Brain pericyte (primary cell): ENCODE measurements around the gene KLF13.

Experiments
- DNase-seq: peaks from one replicate; pipeline ENCODE4 v3.0.0-alpha.2; 2012; ENCODE audit warnings: low read depth, low spot score

KLF13 gene

GRCh38 chr15:31361764-31362515, 35.3 kb downstream of the KLF13 start:
- no peak for DNase-seq

DNA sequence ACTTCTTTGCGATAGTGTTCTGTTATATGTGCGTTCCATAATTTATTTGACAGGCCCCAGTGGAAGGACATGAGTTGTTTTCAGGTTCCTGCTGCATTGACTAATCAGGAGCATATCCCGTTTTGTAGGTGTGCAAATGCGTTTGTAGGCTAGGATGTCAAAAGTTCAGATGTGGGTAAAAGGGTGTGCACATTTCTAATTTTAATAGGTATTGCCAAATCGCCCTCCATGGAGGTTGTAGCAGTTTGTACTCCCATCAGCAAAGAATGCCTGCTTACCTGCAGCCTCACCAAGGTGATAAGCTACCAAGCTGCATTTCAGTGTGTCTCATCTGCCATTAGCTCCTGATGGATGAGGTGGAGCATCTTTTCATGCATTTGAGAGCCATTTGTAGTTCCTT, 36.3 kb downstream of the KLF13 start:
- DNase-seq, result no peak

DNA sequence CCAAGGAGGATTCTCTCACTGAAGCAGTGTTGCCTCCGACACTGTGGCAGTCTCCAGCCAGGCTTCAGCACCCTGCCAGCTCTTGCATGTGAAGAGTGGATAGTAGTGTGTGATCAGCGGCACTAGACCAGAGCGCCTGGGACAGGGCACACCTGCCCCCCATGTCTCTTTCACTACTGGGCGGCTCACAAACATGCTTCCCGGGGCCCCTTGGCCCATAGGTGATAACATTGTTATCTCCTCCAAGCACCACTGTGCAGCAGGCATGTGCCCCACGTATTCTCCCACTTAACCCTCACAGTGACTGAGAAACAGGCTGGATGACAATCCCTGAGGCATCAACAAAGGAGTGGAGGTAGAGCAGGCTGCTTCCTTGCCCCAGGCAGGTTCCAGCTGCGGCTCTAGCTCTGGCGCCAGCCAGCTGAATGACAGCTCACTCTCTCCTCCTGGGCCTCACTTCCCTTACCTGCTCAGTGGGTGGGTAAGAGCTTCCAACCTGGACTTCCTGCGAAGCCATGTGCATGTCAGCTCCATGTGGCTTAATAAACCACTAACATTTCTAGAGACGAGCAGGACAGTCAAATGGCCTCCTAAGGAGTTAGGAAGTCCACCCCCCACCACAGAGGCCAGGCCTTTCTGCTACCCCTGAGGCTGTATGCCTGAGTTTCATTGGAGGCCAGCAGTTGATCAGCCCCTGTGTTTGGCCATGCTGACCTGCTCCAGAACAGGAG, 37.8 kb downstream of the KLF13 start:
- DNase-seq, result no peak

GRCh38 chr15:31365032-31365654, 38.5 kb downstream of the KLF13 start:
- no peak for DNase-seq

GRCh38 chr15:31365655-31366127, 39.1 kb downstream of the KLF13 start:
- no peak for DNase-seq

GRCh38 chr15:31366169-31366734, 39.6 kb downstream of the KLF13 start:
- DNase-seq, result no peak

- no peak for DNase-seq
These were observed 40.5 kb downstream of the KLF13 start for GRCh38 chr15:31367021-31367729.

GRCh38 chr15:31367730-31368344, 41.2 kb downstream of the KLF13 start:
- DNase-seq, result no peak

GRCh38 chr15:31369727-31370126, 43.1 kb downstream of the KLF13 start:
- DNase-seq, result no peak

- no peak for DNase-seq
These were observed 45.0 kb downstream of the KLF13 start for GRCh38 chr15:31371520-31372240.

DNA sequence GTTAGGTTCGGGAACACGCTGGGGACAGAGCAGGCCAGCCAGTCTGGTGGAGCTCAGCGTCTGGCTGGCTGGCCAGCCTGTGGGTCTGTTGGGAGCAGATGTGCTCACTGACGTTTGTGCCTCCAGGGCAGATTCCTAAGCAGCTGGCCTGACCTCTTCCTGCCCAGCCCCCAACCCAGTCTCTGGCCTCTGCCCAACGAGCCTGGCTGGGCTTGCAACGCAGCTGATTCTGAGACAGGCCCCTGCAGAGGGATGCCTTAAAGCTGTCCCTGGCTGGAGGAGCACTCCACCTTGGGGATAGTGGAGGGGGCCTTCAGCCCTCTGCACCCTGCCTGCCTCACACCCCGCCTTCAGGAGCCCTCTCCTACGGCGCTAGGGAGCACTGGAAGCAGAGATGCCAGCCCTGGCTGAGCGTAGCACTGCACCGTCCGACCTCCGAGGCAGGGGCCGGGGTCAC, 46.0 kb downstream of the KLF13 start:
- no peak for DNase-seq

DNA sequence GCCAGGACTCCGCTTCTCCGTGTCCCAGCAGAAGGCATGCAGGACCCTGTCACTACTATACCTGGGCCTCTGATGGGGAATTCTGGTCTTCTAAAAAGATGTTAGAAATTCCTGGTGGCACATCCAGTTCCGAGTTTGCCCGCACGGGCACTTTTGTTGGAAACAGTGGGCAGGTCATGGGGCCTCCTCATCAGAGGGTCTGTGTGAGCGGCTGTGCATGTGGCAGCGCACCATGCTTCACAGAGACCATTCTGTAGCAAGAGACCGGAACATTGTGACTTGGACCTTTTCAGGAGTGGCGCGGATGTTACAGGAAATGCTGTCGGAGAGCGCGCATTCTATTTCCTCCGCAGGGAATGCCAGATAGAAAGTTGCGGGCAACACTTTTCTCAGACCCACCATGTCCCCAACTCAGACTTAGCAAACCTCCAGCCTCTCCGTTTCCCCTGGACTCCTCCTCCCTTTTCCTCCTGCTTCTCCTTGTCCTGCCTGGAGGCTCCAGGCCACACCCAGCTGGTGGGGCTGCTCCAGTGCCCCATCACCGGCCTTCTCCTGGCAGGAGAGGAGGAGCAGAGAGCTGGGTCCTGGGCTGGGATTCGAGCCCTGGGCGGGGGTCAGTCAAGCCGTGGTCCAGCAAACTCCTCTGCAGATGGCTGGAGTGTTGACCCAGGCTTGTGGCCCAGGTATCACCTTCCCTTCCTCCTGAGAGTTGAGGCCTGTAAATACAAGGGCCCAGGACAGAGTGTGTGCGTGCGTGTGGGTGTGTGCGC, 46.6 kb downstream of the KLF13 start:
- DNase-seq, result no peak

DNA sequence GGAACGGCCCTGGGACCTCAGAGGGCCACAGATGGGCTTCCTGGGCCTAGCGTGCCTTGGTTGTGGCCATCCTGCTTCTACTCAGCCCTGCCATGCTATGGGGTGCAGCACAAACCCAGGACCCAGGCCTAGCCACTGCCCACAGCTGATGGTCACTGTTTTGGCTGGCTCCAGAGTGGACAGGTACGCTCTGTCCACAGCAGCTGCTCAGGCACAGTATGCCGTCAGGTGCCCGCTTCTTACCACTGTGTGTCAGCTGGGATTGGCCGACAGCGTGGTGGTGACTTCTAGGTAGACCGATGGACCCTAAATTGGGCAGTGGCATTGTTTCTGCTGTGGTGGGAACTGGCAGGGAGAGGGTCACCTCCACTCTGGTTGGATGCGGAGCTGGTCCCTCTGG, 47.3 kb downstream of the KLF13 start:
- DNase-seq, result no peak

DNA sequence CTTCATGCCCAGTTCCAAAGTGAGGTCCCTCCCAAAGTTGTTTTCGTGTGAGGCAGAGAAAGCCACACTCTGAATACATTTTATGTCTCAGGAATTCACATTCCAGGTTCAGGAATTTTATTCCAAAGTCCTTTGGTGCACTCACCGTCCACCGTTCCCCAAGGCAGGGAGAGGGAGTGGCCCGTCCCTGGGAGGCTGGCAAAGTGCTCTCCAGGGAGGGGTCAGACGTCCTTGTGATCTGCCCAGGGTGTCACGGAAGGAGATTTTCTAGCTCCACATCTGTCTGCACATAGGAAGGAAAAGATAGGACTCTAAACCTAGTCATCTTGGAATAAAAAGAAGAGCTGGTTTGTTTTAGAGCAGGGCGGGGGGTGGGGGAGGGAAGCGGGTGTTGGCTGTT, 47.9 kb downstream of the KLF13 start:
- no peak for DNase-seq

- DNase-seq, result no peak
These were observed 48.4 kb downstream of the KLF13 start for GRCh38 chr15:31374986-31375385.

DNA sequence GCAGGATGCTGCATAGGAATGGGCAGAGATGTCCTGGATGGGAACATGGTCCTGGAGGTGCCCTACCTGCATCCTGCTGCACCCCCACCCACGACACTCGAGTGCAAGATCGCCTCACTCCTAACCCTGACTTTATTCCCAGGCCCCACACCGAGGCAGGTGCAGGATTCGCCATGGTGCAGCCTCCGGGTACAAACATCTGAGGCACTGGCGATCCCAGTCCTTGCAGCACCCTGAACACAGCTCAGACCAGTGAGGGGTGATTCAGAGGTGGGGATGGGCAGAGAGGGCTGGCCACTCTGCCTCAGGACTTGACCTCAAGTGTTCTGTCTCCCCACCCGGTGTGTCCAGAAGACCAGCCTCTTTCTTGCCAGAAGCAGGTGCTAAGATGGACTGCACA, 49.1 kb downstream of the KLF13 start:
- no peak for DNase-seq

GRCh38 chr15:31376511-31376910, 49.9 kb downstream of the KLF13 start:
- no peak for DNase-seq

DNA sequence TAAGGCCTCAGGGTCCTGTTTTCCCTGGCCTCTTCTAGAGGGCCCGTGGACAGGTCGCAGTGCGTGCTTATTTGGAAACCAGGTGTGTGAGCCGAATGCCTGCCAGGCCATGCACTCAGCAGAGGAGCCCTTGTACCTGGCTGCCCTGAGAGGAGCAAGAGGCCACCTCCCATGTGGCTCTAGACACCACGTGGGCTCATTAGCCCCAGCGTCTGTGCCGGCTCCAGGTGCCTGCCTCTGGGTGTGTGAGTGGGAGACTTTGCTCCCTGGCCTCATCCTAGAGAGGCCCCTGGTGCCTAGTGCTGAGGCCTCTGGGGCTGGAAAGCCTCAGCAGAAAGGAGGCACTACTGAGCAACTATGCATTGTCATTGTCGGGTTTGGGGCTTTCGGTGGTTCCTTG, 50.4 kb downstream of the KLF13 start:
- no peak for DNase-seq

- DNase-seq, result no peak
These were observed 51.8 kb downstream of the KLF13 start for GRCh38 chr15:31378363-31378903.
